Fibroblast of lung (primary cell): ENCODE results near the gene MAPK8IP1. TPM values are rescaled to one million over a fixed set of nuclear protein-coding genes. Genes with fewer than 3 reads are reported as not detected.

Source experiments
- DNase-seq, 2 donors: peaks; one replicate each; pipeline versions ENCODE4 v3.0.0 to v3.0.0-alpha.2; 2010; ENCODE audit warnings: low read depth in 2 of 2
- H2AFZ ChIP-seq: 2 replicates; pipeline ENCODE4 v1.5.1; 2012; ENCODE audit warnings: low read length, control low read depth, inconsistent platforms
- H3K27ac ChIP-seq: 2 replicates; pipeline ENCODE4 v1.5.1; 2011; ENCODE audit warnings: low read length, control low read depth; ENCODE audit not compliant: insufficient read depth
- H3K27me3 ChIP-seq: 2 replicates; pipeline ENCODE4 v1.5.1; 2011; ENCODE audit warnings: mild to moderate bottlenecking, low read length; ENCODE audit not compliant: control insufficient read depth, insufficient read depth
- H3K36me3 ChIP-seq: 2 replicates; pipeline ENCODE4 v1.5.1; 2011; ENCODE audit warnings: low read length; ENCODE audit not compliant: control insufficient read depth, insufficient read depth
- H3K4me1 ChIP-seq: 2 replicates; pipeline ENCODE4 v1.5.1; 2011; ENCODE audit warnings: low read length; ENCODE audit not compliant: control insufficient read depth, insufficient read depth; ENCODE audit errors: extremely low read depth
- H3K4me2 ChIP-seq: 2 replicates; pipeline ENCODE4 v1.5.1; 2011; ENCODE audit warnings: low read length, control low read depth; ENCODE audit not compliant: insufficient read depth; ENCODE audit errors: extremely low read depth
- H3K4me3 ChIP-seq, 4 experiments: fragments of 200-600 bp in 1 of 4; sonication (generic) in 1 of 4; replicated peaks in 1 of 4; 2 replicates each; pipeline ENCODE4 v1.5.1; 2011 to 2016; ENCODE audit warnings: low read length in 4 of 4, low read depth in 3 of 4, mild to moderate bottlenecking in 3 of 4, control low read depth in 2 of 4, inconsistent platforms in 1 of 4, mixed read lengths in 1 of 4; ENCODE audit not compliant: insufficient read depth in 1 of 4; ENCODE audit errors: control extremely low read depth in 1 of 4
- H3K79me2 ChIP-seq: 2 replicates; pipeline ENCODE4 v1.5.1; 2012; ENCODE audit warnings: mild to moderate bottlenecking, low read length, inconsistent platforms; ENCODE audit not compliant: control insufficient read depth, insufficient read depth
- H3K9ac ChIP-seq: 2 replicates; pipeline ENCODE4 v1.5.1; 2011; ENCODE audit warnings: mild to moderate bottlenecking, low read length, control low read depth; ENCODE audit not compliant: insufficient read depth
- H3K9me3 ChIP-seq: 2 replicates; pipeline ENCODE4 v1.5.1; 2012; ENCODE audit warnings: low read depth, low read length; ENCODE audit not compliant: control insufficient read depth, insufficient read depth
- H4K20me1 ChIP-seq: 2 replicates; pipeline ENCODE4 v1.5.1; 2011; ENCODE audit warnings: low read length; ENCODE audit not compliant: control insufficient read depth, insufficient read depth; ENCODE audit errors: extremely low read depth
- CTCF ChIP-seq, 2 donors: IDR thresholded peaks in 1 of 2; conservative IDR thresholded peaks in 1 of 2; 1 replicate in 1 of 2; 2 replicates in 1 of 2; pipeline ENCODE4 v1.5.1; 2011 to 2012; ENCODE audit warnings: low read length in 2 of 2, control low read depth in 1 of 2, inconsistent platforms in 1 of 2, low read depth in 1 of 2, mild to moderate bottlenecking in 1 of 2
- EZH2 ChIP-seq: IDR thresholded peaks from 2 replicates; pipeline ENCODE4 v1.5.1; 2012; ENCODE audit warnings: low read length, control low read depth, mild to moderate bottlenecking; ENCODE audit errors: missing control alignments
- polyA plus RNA-seq, 2 donors: library from polyadenylated mRNA; depleted of rRNA in 1 of 2; stranded (reverse) in 1 of 2; unstranded in 1 of 2; fragments of >200 nt; gene quantifications; 2 replicates each; pipeline ENCODE4 v1.2.1, GENCODE V29; 2011 to 2012; ENCODE audit warnings: missing spikeins in 1 of 2
- total RNA-seq: library from RNA; depleted of rRNA; stranded (reverse); fragments of >200 nt; gene quantifications from 2 replicates; pipeline ENCODE4 v1.2.1, GENCODE V29; 2014

MAPK8IP1 gene
- total and polyA plus RNA-seq, 2 donors (not counting 1 experiment from before 2014, with no cell fraction given), result 3.8 to 6.6 TPM

DNA sequence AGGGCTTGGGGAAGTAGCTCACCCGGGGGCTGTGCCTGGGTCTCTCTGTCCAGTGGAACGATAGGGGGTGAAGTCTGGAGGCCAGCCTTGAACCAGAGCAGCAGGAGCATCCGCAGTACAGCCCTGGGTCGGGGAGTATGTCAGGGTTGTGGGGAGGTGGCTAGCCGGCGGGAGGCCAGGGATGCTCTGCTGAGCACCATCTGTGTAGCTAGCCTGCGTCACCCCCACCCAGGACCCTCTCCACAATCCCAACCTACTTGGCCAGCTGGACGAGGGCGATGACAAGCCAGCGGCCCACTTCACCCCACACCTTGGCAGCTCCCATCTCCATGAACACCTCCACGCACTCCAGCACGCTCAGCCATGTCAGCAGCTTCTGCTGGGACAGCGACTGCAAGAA, 30.0 kb downstream of the MAPK8IP1 start:
- Histone ChIP-seq H3K36me3 (peaks cover 24% of the 10 kb centered on the region), H3K27me3 (no peaks in the 10 kb centered on the region), H2AFZ (no peak overlapping the region), H3K79me2 (peaks cover 18% of the 10 kb centered on the region), H3K4me1 (peaks cover 2% of the 10 kb centered on the region), H3K4me2 (no peak overlapping the region), H3K9ac (no peak overlapping the region), H3K27ac (no peak overlapping the region), H3K9me3 (no peaks in the 10 kb centered on the region), H3K4me3 (no peak overlapping the region), H4K20me1 (no peaks in the 10 kb centered on the region)
- TF ChIP-seq EZH2, result no peak
- no peak for TF ChIP-seq CTCF (conservative IDR thresholded peaks at IDR 0.05 in 1 of 2, IDR thresholded peaks at IDR 0.05 in 1 of 2; ENCODE audit: low read depth in 1 of 2, low read length in 2 of 2)
- no peak for DNase-seq

- Histone ChIP-seq H3K4me2 (peak overlapping the region; percentile 76), H3K4me1 (peaks cover 2% of the 10 kb centered on the region), H3K9me3 (no peaks in the 10 kb centered on the region), H3K4me3 (peak overlapping the region; percentile 83 to 100 (median 96)), H4K20me1 (no peaks in the 10 kb centered on the region), H3K36me3 (peaks cover 17% of the 10 kb centered on the region), H2AFZ (peak overlapping the region; percentile 63), H3K79me2 (peaks cover 18% of the 10 kb centered on the region), H3K27ac (peak overlapping the region; percentile 94), H3K27me3 (peaks cover 12% of the 10 kb centered on the region), H3K9ac (peak overlapping the region; percentile 95)
- TF ChIP-seq CTCF (conservative IDR thresholded peaks at IDR 0.05 in 1 of 2, IDR thresholded peaks at IDR 0.05 in 1 of 2; ENCODE audit: low read depth in 1 of 2, low read length in 2 of 2), result no peak
- TF ChIP-seq EZH2, result no peak
- no peak for DNase-seq
Observed at GRCh38 chr11:45917286-45917622, 31.8 kb downstream of the MAPK8IP1 start.

DNA sequence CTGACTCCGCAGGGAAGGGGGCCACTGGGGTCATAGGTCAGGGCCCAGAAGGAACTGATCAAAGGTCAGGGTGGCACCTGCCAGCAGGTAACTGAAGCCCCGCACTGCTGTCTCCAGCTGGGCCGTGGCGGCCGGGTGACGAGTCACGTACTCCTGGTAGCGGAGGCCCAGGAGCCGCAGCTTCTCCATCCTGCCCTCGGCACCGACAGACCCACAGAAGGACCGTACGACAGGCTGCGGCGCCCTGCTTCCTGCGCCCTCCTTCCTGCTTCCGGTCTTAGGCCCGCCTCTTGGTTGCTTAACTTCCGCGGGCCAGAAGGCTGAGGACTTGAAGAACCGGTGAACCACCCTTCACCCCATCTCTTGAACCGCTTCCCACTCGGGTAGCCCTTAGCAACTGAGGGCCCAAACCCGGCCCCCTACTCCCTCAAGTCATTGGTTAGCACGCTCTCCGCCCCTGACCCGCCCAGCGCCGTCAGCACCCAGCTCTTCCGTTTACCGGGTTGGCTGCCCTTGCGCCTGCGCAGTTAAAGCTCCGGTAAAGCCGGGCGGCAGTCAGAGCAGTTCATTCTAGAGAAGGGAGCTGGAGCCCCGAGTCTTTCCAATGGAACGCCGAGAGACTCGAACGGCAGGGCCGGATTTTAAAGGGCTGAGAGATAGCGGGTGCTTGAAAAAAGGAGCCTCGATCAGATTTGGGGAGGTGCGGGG, 32.3 kb downstream of the MAPK8IP1 start, which contains the start of gene PEX16:
PEX16 (minus strand) TSS at position 255 of the 708 bp plus-strand sequence; CDS start at position 189, 66 bp downstream.
- Histone ChIP-seq H3K36me3 (peaks cover 17% of the 10 kb centered on the region), H3K4me2 (peak within 1 kb of the TSS; percentile 96), H3K4me3 (peak within 1 kb of the TSS; percentile 83 to 100 (median 96)), H2AFZ (peak within 1 kb of the TSS; percentile 82), H4K20me1 (no peaks in the 10 kb centered on the region), H3K79me2 (peaks cover 18% of the 10 kb centered on the region), H3K4me1 (peaks cover 2% of the 10 kb centered on the region), H3K27me3 (peaks cover 15% of the 10 kb centered on the region), H3K27ac (peak within 1 kb of the TSS; percentile 94), H3K9ac (peak within 1 kb of the TSS; percentile 95), H3K9me3 (no peaks in the 10 kb centered on the region)
- TF ChIP-seq CTCF (conservative IDR thresholded peaks at IDR 0.05 in 1 of 2, IDR thresholded peaks at IDR 0.05 in 1 of 2; ENCODE audit: low read depth in 1 of 2, low read length in 2 of 2) (no peak), EZH2 (no peak)
- peak; percentile 100 for DNase-seq
